Measurements from ENCODE around the gene CEBPZOS. TPM values are rescaled to one million over a fixed set of nuclear protein-coding genes. Genes with fewer than 3 reads are reported as not detected.
"Not testable (repeated sequence)": the region's sequence is repeated elsewhere in the genome, so short reads cannot be mapped to it uniquely, and the experiment has no call there.

Gene CEBPZOS
- total and polyA plus RNA-seq, 2 donors (not counting 1 experiment from before 2014, with no cell fraction given): 16.8 to 50.0 TPM

- H3K36me3 ChIP-seq (ENCODE audit: control insufficient read depth, insufficient read depth, low read length): no peaks in the 10 kb centered on the region
- no peak for DNase-seq (ENCODE audit: low read depth in 2 of 2)
- no peaks in the 10 kb centered on the region for H3K79me2 ChIP-seq (ENCODE audit: control insufficient read depth, insufficient read depth, low read length)
- H3K4me3 ChIP-seq (replicated peaks in 1 of 4; ENCODE audit: control extremely low read depth in 1 of 4, insufficient read depth in 1 of 4, low read depth in 3 of 4, low read length in 4 of 4): no peak overlapping the region
- no peak overlapping the region for H3K9ac ChIP-seq (ENCODE audit: insufficient read depth, low read length)
- H3K27me3 ChIP-seq (ENCODE audit: control insufficient read depth, insufficient read depth, low read length): no peaks in the 10 kb centered on the region
- no peaks in the 10 kb centered on the region for H3K9me3 ChIP-seq (ENCODE audit: control insufficient read depth, insufficient read depth, low read depth, low read length)
- H2AFZ ChIP-seq (ENCODE audit: low read length): no peak overlapping the region
- no peaks in the 10 kb centered on the region for H3K4me1 ChIP-seq (ENCODE audit: control insufficient read depth, extremely low read depth, insufficient read depth, low read length)
- H4K20me1 ChIP-seq (ENCODE audit: control insufficient read depth, extremely low read depth, insufficient read depth, low read length): no peaks in the 10 kb centered on the region
- no peak overlapping the region for H3K27ac ChIP-seq (ENCODE audit: insufficient read depth, low read length)
- H3K4me2 ChIP-seq (ENCODE audit: extremely low read depth, insufficient read depth, low read length): no peak overlapping the region
- TF ChIP-seq EZH2 (IDR thresholded peaks at IDR 0.05; ENCODE audit: low read length, missing control alignments) (no peak), CTCF (conservative IDR thresholded peaks at IDR 0.05 in 1 of 2, IDR thresholded peaks at IDR 0.05 in 1 of 2; ENCODE audit: low read depth in 1 of 2, low read length in 2 of 2) (no peak)
Measured at GRCh38 chr2:37191253-37191652, 5.0 kb upstream of the CEBPZOS start.

- no peaks in the 10 kb centered on the region for H3K9me3 ChIP-seq (ENCODE audit: control insufficient read depth, insufficient read depth, low read depth, low read length)
- H3K4me3 ChIP-seq (replicated peaks in 1 of 4; ENCODE audit: control extremely low read depth in 1 of 4, insufficient read depth in 1 of 4, low read depth in 3 of 4, low read length in 4 of 4): no peak overlapping the region
- no peaks in the 10 kb centered on the region for H3K4me1 ChIP-seq (ENCODE audit: control insufficient read depth, extremely low read depth, insufficient read depth, low read length)
- no peaks in the 10 kb centered on the region for H4K20me1 ChIP-seq (ENCODE audit: control insufficient read depth, extremely low read depth, insufficient read depth, low read length)
- H3K9ac ChIP-seq (ENCODE audit: insufficient read depth, low read length): no peak overlapping the region
- H3K36me3 ChIP-seq (ENCODE audit: control insufficient read depth, insufficient read depth, low read length): no peaks in the 10 kb centered on the region
- H3K27ac ChIP-seq (ENCODE audit: insufficient read depth, low read length): no peak overlapping the region
- no peaks in the 10 kb centered on the region for H3K27me3 ChIP-seq (ENCODE audit: control insufficient read depth, insufficient read depth, low read length)
- TF ChIP-seq CTCF (conservative IDR thresholded peaks at IDR 0.05 in 1 of 2, IDR thresholded peaks at IDR 0.05 in 1 of 2; ENCODE audit: low read depth in 1 of 2, low read length in 2 of 2) (no peak), EZH2 (IDR thresholded peaks at IDR 0.05; ENCODE audit: low read length, missing control alignments) (no peak)
- no peak overlapping the region for H3K4me2 ChIP-seq (ENCODE audit: extremely low read depth, insufficient read depth, low read length)
- DNase-seq (ENCODE audit: low read depth in 2 of 2): no peak
- peaks cover under 1% of the 10 kb centered on the region for H3K79me2 ChIP-seq (ENCODE audit: control insufficient read depth, insufficient read depth, low read length)
- H2AFZ ChIP-seq (ENCODE audit: low read length): no peak overlapping the region
Measured at GRCh38 chr2:37191747-37192146, 4.5 kb upstream of the CEBPZOS start.

- Histone ChIP-seq H3K27ac (ENCODE audit: insufficient read depth, low read length) (no peak overlapping the region), H3K79me2 (ENCODE audit: control insufficient read depth, insufficient read depth, low read length) (peaks cover 9% of the 10 kb centered on the region), H2AFZ (ENCODE audit: low read length) (no peak overlapping the region), H4K20me1 (ENCODE audit: control insufficient read depth, extremely low read depth, insufficient read depth, low read length) (no peaks in the 10 kb centered on the region), H3K4me2 (ENCODE audit: extremely low read depth, insufficient read depth, low read length) (no peak overlapping the region), H3K27me3 (ENCODE audit: control insufficient read depth, insufficient read depth, low read length) (no peaks in the 10 kb centered on the region), H3K4me1 (ENCODE audit: control insufficient read depth, extremely low read depth, insufficient read depth, low read length) (no peaks in the 10 kb centered on the region), H3K36me3 (ENCODE audit: control insufficient read depth, insufficient read depth, low read length) (no peaks in the 10 kb centered on the region), H3K4me3 (replicated peaks in 1 of 4; ENCODE audit: control extremely low read depth in 1 of 4, insufficient read depth in 1 of 4, low read depth in 3 of 4, low read length in 4 of 4) (no peak overlapping the region), H3K9me3 (ENCODE audit: control insufficient read depth, insufficient read depth, low read depth, low read length) (no peaks in the 10 kb centered on the region), H3K9ac (ENCODE audit: insufficient read depth, low read length) (no peak overlapping the region)
- TF ChIP-seq EZH2 (IDR thresholded peaks at IDR 0.05; ENCODE audit: low read length, missing control alignments) (no peak), CTCF (conservative IDR thresholded peaks at IDR 0.05 in 1 of 2, IDR thresholded peaks at IDR 0.05 in 1 of 2; ENCODE audit: low read depth in 1 of 2, low read length in 2 of 2) (no peak)
- DNase-seq (ENCODE audit: low read depth in 2 of 2): no peak
Measured at GRCh38 chr2:37192551-37192950, 3.7 kb upstream of the CEBPZOS start.

- not testable (repeated sequence) for H4K20me1 ChIP-seq (ENCODE audit: control insufficient read depth, extremely low read depth, insufficient read depth, low read length); H3K4me1 ChIP-seq (ENCODE audit: control insufficient read depth, extremely low read depth, insufficient read depth, low read length); H3K9me3 ChIP-seq (ENCODE audit: control insufficient read depth, insufficient read depth, low read depth, low read length); DNase-seq (ENCODE audit: low read depth in 2 of 2); H3K27me3 ChIP-seq (ENCODE audit: control insufficient read depth, insufficient read depth, low read length); H3K36me3 ChIP-seq (ENCODE audit: control insufficient read depth, insufficient read depth, low read length)
- Histone ChIP-seq H3K79me2 (ENCODE audit: control insufficient read depth, insufficient read depth, low read length) (peaks cover 34% of the 10 kb centered on the region), H3K9ac (ENCODE audit: insufficient read depth, low read length) (peak overlapping the region; percentile 73), H2AFZ (ENCODE audit: low read length) (peak overlapping the region; percentile 89), H3K27ac (ENCODE audit: insufficient read depth, low read length) (peak overlapping the region; percentile 79), H3K4me3 (replicated peaks in 1 of 4; ENCODE audit: control extremely low read depth in 1 of 4, insufficient read depth in 1 of 4, low read depth in 3 of 4, low read length in 4 of 4) (peak overlapping the region; percentile 51 to 92 (median 68)), H3K4me2 (ENCODE audit: extremely low read depth, insufficient read depth, low read length) (peak overlapping the region; percentile 70)
Measured at GRCh38 chr2:37195862-37196319, 405 bp upstream of the CEBPZOS start.

Measured in fibroblast of lung (primary cell).